ENCODE data around the gene BPNT1.

Gene BPNT1

DNA sequence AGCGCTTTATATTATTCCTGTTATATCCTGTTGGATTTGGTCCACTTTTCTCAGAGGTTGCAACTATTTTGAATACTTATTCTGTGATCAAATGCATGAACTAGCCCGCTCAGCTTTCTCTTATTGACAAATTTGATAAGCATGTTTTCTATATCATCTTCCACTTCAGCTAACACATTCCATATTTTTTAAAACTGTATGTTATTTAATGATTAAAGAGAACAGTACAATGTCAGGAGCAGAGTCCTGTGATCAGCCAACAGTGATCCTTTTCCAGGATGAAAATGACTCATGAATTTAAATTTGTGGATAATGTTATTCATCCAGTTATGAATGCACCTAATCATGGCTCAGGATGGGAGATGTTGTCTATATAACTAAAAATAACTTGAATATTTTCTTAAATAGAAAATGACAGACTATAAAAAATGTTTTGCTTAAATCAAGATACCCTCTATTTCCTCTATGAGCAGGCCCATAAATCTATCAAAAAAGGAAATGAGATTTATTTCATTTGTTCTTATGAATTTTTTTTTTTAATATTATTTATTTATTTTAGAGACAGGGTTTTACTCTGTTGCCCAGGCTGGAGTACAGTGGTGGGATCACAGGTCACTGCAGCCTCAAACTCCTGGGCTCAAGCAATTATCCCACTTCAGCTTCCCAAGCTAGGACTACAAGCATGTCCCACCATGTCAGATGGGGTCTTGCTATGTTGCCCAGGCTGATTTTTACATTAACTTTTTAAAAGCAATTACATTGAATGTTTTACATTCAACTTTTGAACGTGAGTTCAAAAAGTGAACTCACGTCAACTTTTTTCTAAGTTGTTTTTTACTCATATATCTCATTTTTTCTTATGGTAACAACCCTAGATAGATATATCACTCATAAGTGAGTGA lies 12.5 kb downstream of the BPNT1 start:
- DNase-seq = no peak

- DNase-seq = no peak
These were observed 22.1 kb downstream of the BPNT1 start for GRCh38 chr1:220067269-220068204.

DNA sequence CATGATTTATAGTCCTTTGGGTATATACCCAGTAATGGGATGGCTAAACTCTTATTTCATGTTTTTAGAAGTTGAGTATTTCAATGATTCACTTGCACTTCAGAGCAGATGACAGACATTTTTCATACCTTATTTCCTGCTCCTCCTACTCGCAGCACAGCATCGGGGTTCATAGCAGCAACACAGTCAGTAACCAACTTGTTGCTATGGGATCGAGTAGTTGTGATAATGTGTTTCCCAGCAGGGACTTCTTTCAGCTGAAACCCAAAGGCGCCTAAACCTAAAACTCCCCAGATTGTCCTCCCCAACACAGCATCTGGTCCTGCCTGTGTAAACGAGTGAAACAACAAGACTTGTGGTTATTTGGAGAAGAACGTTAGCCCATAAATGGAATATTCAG lies 27.0 kb downstream of the BPNT1 start:
- no peak for DNase-seq

- no peak for DNase-seq
These were observed 28.7 kb downstream of the BPNT1 start for GRCh38 chr1:220060876-220061275.

- no peak for DNase-seq
These were observed 33.2 kb downstream of the BPNT1 start for GRCh38 chr1:220056374-220056773.

GRCh38 chr1:220046052-220046930 lies 43.3 kb downstream of the BPNT1 start, which contains the start of gene EPRS1:
Gene EPRS1, minus strand, starts transcription at chr1:220046505. Its CDS starts 117 bp downstream, at chr1:220046388.
- DNase-seq = peak; percentile 98

- peak; percentile 44 for DNase-seq
These were observed 44.1 kb downstream of the BPNT1 start for GRCh38 chr1:220045356-220046051.

DNA sequence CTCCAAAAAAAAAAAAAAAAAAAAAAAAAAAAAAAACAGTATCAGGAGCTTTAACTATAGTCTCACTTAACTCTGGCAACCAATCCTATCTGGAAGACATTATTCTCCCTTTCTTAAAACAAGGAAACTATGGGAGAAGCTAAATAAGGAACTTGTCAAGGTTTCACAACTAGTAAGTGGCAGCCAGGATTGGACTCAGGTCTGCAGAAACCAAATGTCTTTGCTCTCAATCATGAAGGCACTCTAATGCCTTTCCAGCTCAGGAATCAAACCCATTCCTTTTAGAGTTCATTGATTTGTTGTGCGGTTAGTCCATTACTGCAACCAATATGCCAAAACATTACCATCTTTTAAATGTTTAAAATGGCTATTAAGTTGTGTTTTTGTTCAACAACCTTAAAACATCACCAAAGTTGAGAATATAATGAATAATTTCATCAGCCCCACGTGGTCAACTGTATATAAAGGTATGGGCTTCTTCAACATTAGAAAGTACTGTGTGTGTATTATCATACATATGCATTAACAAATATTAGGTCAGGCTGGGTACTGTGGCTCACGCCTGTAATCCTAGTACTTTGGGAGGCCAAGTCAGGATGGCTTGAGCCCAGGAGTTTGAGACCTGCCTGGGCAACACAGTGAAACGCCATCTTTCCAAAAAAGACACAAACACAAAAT lies 44.8 kb downstream of the BPNT1 start:
- DNase-seq = peak; percentile 33

GRCh38 chr1:220043646-220044045 lies 45.9 kb downstream of the BPNT1 start:
- DNase-seq = no peak

DNA sequence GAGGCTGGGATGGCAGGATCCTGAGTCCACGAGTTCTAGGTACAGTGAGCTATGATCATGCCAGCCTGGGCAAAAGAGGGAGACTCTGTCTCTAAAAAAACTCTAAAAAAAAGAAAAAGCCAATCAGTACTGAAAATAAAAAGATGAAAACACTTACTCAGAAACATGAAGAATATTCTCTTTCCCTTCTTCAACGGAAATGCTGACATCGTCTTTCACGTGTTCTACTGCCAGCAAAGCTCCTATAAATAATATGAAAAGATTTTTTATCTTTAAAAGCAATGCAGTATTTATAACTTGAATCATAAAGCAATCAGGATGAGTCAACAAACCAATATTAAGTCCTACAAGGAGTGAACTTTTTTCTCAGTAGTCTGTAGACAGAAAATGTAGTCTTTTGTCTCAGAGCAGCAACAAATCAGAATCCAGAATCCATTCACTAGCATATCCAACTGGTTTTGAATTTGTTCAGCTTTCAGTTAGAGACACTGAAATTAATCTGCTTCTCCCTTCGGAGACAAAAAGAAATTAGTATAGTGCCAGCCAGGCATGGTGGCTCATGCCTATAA lies 49.5 kb downstream of the BPNT1 start:
- no peak for DNase-seq

DNA sequence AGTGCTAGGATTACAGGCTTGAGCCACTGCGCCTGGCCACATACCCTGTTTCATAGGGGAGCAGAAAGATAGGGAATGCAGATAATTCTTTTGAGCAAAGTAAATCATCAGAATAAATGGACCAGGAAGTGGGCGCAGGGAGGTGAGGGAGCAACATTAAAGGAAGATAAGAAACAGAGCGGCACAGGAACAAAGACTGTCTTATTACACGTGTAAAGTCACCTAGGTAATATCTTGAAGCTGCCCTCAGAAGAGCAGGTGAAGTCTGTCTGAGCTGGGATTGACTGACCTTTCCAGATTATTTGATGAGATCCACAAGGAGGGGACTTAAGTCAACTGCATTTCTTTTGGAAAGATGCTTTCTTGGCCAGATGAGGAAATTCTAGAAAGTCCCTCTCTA lies 50.9 kb downstream of the BPNT1 start:
- DNase-seq = no peak

GRCh38 chr1:220037810-220038209 lies 51.8 kb downstream of the BPNT1 start:
- peak; percentile 34 for DNase-seq

GRCh38 chr1:220032911-220033310 lies 56.7 kb downstream of the BPNT1 start:
- no peak for DNase-seq

- DNase-seq = no peak
These were observed 58.3 kb downstream of the BPNT1 start for GRCh38 chr1:220031287-220031686.

DNA sequence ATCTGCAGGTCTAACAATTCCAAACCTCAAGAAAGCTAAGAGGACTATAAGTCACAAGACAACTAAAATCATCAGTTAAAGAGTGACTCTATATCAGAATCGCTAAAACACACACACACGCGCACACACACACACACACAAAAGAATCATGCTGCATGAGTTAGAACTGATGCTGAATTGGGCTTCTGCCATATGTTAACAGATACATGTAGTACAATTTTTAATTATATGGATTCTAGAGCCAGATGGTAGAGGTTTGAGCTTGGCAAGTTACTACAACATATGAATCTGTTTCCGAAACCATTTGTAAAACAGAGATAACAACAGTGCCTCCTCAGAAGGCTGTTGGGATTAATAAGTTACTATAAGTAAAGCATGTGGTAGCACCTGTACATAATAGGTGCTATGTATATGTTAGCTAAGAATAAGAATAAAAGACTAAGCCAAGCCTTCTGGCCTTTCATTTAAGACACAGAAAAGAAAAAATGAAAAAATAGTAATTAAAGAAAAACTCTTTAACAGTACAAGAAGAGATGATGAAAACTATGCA lies 61.2 kb downstream of the BPNT1 start:
- DNase-seq = no peak

DNA sequence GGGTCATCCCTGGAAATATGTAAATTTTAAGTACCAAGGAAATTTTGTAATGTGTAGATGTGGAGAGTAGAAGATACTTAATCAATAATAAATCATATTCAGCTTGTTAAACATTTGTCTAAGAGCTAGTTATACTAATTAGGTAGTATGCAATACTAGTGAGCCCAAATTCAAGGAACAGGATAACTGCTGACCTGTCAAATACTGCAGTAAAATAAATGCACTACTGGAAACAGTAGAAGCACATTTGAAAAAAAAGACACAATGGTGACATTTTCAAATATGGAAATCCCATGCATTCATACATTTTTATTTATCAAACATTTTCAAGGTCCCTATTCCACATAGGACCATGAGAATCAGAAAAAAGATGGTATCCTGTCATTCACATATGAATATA lies 70.5 kb downstream of the BPNT1 start:
- no peak for DNase-seq

GRCh38 chr1:220013497-220013896 lies 76.1 kb downstream of the BPNT1 start:
- no peak for DNase-seq

DNA sequence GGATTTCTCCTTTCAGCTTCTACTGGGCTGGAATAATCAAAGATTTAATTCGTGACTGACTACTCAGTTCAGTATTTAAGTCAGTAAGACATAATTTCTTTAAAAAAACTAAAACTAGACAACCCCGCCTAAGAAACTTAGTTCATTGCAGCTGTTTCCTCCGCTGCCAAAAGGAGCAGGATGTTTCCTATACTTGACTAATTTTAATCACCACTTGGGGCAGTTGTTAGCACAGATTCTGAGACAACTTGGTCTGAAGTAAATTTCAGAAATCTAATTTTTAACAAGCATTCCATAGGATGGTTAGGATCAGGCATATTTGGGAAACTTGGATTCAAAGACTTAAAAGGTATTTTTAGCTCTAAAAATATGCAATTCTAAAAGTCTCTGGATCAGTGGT lies 77.3 kb downstream of the BPNT1 start:
- no peak for DNase-seq

GRCh38 chr1:220011620-220012019 lies 78.0 kb downstream of the BPNT1 start:
- no peak for DNase-seq
